Activated naive CD4-positive, alpha-beta T cell treated with anti-CD3 and anti-CD28 coated beads, Interleukin-2, amount 50 U/mL, for 24 hours (primary cell): ENCODE data around the gene APAF1.
"Not testable (repeated sequence)": the region's sequence is repeated elsewhere in the genome, so short reads cannot be mapped to it uniquely, and the experiment has no call there.

Experiments used
- H3K27ac Mint-ChIP-seq: one replicate; pipeline ENCODE4 v1.8.0; 2021; ENCODE audit warnings: mild to moderate bottlenecking, mixed read lengths
- H3K27me3 Mint-ChIP-seq: one replicate; pipeline ENCODE4 v1.8.0; 2021; ENCODE audit warnings: mixed read lengths
- H3K36me3 Mint-ChIP-seq: one replicate; pipeline ENCODE4 v1.8.0; 2021; ENCODE audit warnings: mixed read lengths
- H3K4me1 Mint-ChIP-seq: one replicate; pipeline ENCODE4 v1.8.0; 2021; ENCODE audit warnings: mixed read lengths
- H3K4me3 Mint-ChIP-seq: one replicate; pipeline ENCODE4 v1.8.0; 2021; ENCODE audit warnings: mild to moderate bottlenecking, mixed read lengths
- H3K9me3 Mint-ChIP-seq: one replicate; pipeline ENCODE4 v1.8.0; 2021; ENCODE audit warnings: mixed read lengths

The APAF1 gene, protein sequence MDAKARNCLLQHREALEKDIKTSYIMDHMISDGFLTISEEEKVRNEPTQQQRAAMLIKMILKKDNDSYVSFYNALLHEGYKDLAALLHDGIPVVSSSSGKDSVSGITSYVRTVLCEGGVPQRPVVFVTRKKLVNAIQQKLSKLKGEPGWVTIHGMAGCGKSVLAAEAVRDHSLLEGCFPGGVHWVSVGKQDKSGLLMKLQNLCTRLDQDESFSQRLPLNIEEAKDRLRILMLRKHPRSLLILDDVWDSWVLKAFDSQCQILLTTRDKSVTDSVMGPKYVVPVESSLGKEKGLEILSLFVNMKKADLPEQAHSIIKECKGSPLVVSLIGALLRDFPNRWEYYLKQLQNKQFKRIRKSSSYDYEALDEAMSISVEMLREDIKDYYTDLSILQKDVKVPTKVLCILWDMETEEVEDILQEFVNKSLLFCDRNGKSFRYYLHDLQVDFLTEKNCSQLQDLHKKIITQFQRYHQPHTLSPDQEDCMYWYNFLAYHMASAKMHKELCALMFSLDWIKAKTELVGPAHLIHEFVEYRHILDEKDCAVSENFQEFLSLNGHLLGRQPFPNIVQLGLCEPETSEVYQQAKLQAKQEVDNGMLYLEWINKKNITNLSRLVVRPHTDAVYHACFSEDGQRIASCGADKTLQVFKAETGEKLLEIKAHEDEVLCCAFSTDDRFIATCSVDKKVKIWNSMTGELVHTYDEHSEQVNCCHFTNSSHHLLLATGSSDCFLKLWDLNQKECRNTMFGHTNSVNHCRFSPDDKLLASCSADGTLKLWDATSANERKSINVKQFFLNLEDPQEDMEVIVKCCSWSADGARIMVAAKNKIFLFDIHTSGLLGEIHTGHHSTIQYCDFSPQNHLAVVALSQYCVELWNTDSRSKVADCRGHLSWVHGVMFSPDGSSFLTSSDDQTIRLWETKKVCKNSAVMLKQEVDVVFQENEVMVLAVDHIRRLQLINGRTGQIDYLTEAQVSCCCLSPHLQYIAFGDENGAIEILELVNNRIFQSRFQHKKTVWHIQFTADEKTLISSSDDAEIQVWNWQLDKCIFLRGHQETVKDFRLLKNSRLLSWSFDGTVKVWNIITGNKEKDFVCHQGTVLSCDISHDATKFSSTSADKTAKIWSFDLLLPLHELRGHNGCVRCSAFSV (N-terminal part only)

DNA sequence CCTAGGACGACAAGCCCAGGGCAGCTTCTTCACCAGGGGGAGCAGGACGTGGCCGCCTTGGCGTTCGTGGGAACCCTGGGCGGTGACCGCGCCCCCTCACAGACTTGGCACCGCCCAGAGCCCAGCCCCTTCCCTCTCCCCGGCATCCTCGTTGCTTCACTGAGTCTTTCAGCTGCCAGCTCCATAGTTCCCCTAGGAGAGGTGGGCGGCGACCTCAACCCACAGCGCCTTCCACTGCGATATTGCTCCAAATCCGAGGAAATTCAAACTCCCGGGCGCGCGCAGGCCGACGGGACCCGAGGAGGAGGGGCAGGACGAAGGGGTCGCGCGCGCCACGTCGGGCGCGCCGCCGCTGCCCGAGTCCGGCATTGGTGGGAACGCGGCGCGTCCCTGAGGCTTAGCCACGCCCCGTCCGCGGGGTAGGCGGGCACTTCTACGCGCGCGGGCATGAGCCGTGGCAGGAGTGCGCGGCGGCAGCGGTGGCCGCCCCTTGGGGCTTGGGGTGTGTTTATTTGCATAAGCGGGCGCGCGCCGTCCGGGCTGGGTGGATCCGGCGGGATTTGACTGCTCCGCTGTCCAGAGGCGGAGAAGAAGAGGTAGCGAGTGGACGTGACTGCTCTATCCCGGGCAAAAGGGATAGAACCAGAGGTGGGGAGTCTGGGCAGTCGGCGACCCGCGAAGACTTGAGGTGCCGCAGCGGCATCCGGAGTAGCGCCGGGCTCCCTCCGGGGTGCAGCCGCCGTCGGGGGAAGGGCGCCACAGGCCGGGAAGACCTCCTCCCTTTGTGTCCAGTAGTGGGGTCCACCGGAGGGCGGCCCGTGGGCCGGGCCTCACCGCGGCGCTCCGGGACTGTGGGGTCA is at the start of gene APAF1, which contains the start of gene IKBIP:
Gene APAF1, plus strand, starts transcription at position 579 of the 860 bp plus-strand sequence. CDS start 3,070 bp downstream, outside the sequence.
Gene IKBIP, minus strand, starts transcription at position 77 of the 860 bp plus-strand sequence. CDS start 87 bp downstream, outside the sequence.
- H3K27me3 Mint-ChIP-seq: no peaks in the 10 kb centered on the region
- H3K9me3 Mint-ChIP-seq: no peaks in the 10 kb centered on the region
- H3K4me3 Mint-ChIP-seq: peak within 1 kb of the TSS; percentile 97
- peak within 1 kb of the TSS; percentile 90 for H3K27ac Mint-ChIP-seq
- H3K4me1 Mint-ChIP-seq: peaks cover 31% of the 10 kb centered on the region
- peaks cover 6% of the 10 kb centered on the region for H3K36me3 Mint-ChIP-seq

DNA sequence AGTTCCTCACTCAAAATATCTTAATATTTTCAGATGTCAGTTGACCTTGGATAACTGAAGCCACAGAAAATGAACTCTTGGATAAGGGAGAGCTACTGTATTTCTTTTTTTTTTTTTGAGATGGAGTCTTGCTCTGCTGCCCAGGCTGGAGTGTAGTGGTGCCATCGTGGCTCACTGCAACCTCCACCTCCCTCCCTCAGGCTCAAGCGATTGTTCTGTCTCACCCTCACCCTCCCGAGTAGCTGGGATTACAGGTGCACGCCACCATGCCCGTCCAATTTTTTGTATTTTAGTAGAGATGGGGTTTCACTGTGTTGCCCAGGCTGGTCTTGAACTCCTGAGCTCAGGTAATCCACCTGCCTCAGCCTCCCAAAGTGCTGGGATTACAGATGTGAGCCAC is 47.8 kb upstream of the APAF1 start:
- H3K27ac Mint-ChIP-seq, H3K9me3 Mint-ChIP-seq, H3K27me3 Mint-ChIP-seq: not testable (repeated sequence)
- Mint-ChIP-seq H3K36me3 (peaks cover 17% of the 10 kb centered on the region), H3K4me1 (peaks cover 34% of the 10 kb centered on the region), H3K4me3 (peak overlapping the region; percentile 70)

DNA sequence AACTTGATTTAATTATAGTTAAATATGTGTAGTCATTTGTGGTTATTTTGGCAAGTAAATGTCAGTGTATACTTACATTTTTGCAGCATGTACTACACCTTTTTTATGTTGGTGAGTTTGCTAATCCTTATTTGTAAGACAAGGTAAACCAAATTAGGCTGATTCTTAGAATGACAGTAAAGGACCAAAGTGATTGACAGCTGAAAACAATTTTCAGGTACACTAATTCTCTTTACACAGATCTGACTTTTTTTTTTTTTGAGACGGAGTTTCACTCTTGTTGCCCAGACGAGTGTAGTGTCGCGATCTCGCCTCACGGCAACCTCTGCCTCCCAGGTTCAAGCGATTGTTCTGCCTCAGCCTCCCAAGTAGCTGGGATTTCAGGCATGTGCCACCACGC is 43.2 kb upstream of the APAF1 start:
- Mint-ChIP-seq H3K4me3 (no peak overlapping the region), H3K27me3 (no peaks in the 10 kb centered on the region), H3K27ac (no peak overlapping the region), H3K36me3 (peaks cover 12% of the 10 kb centered on the region), H3K4me1 (peaks cover 11% of the 10 kb centered on the region), H3K9me3 (no peaks in the 10 kb centered on the region)

DNA sequence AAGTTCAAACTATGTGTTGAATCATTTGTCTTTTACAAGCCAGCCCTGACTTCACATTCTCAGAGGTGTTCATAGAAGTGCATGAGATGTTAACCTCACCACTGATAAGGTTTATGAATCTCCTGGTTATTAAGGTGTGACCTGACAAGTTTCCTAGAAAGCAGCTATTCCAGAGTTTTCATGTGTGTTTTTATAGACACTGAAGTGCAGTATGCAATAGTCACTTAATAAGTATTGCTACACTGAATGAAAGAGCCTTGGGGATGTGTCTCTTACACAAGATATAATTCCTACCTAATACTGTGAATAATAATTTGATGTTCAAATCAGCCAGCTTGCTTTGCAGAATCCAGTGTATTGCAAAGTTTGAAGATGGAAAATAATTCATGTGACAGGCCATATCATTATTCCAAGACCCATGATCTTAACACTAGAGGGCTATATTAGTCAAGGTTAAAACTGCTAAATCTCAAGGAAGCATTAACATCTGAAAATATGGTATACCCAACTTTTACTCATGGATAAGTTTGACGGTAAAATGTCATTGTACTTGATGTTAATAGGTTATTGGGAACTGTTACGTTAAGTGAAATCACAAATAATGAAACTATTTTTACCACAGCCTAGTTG is 38.6 kb upstream of the APAF1 start:
- Mint-ChIP-seq H3K4me3 (peak overlapping the region; percentile 59), H3K27ac (no peak overlapping the region), H3K27me3 (no peaks in the 10 kb centered on the region), H3K9me3 (no peaks in the 10 kb centered on the region), H3K4me1 (peaks cover 8% of the 10 kb centered on the region), H3K36me3 (peaks cover 8% of the 10 kb centered on the region)

DNA sequence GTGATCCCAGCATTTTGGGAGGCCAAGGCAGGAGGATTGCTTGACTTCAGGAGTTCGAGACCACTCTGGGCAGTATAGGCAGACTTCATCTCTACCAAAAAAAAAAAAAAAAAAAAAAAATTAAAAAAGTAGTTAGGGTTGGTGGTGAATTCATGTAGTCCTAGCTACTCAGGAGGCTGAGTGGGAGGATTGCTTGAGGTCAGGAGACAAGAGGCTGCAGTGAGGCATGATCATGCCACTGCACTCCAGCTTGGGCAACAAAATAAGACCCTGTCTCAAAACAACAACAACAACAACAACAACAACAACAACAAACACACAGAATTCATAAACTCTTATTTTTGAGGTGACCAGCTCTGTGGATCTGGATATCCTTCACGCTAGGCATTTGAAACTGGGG is 34.5 kb upstream of the APAF1 start:
- Mint-ChIP-seq H3K4me1 (peaks cover 17% of the 10 kb centered on the region), H3K27ac (no peak overlapping the region), H3K9me3 (no peaks in the 10 kb centered on the region), H3K27me3 (no peaks in the 10 kb centered on the region), H3K36me3 (no peaks in the 10 kb centered on the region), H3K4me3 (no peak overlapping the region)

DNA sequence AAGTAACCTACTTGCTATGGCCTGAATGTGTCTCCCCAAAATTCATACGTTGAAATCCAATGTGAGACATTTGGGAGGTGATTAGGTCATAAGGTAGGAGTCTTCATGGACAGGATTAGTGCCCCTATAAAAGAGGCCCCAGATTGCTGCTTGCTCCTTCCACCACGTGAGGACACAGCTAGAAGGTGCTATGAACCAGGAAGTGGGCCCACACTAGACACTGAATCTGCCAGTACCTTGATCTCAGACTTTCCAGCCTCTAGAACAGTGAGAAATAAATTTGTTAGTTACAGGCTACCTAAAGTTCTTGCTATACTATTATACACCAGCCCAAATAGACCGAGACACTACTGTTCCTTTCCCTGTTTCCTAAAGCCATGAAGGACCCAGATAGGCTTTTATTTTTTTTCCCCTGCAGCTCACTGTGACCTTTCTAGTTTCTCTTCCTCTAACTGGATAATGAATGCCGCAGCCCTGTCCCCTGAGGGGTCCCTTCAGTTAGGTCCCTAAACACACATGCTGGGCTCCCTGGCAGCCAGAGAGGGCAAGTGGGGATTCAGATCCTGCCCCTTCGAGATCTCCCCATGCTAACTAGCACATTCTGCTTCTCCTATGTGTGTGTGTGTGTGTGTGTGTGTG is 32.3 kb upstream of the APAF1 start:
- Mint-ChIP-seq H3K4me3 (no peak overlapping the region), H3K9me3 (no peaks in the 10 kb centered on the region), H3K27ac (peak overlapping the region; percentile 71), H3K36me3 (no peaks in the 10 kb centered on the region), H3K4me1 (peaks cover 9% of the 10 kb centered on the region), H3K27me3 (no peaks in the 10 kb centered on the region)

DNA sequence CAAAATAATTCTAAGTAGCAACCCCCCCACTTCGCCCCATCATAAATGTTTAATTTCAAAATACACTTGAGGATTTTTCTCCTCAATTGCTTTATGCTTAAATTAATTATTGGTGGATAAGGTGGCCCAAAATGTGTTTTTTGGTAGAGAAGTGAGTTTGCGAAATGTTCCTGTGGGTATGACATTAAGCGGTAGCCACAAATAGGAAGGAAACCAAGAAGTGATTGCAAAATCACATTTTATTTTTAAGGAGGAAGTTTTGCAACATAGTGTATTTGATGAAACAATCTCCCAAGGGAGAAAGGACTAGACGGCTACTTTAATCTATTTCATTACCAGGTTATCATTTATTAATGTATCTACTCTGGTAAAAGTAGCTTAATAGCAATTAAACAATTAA is 26.1 kb upstream of the APAF1 start:
- Mint-ChIP-seq H3K36me3 (no peaks in the 10 kb centered on the region), H3K9me3 (no peaks in the 10 kb centered on the region), H3K27ac (no peak overlapping the region), H3K4me3 (no peak overlapping the region), H3K4me1 (no peaks in the 10 kb centered on the region), H3K27me3 (no peaks in the 10 kb centered on the region)

DNA sequence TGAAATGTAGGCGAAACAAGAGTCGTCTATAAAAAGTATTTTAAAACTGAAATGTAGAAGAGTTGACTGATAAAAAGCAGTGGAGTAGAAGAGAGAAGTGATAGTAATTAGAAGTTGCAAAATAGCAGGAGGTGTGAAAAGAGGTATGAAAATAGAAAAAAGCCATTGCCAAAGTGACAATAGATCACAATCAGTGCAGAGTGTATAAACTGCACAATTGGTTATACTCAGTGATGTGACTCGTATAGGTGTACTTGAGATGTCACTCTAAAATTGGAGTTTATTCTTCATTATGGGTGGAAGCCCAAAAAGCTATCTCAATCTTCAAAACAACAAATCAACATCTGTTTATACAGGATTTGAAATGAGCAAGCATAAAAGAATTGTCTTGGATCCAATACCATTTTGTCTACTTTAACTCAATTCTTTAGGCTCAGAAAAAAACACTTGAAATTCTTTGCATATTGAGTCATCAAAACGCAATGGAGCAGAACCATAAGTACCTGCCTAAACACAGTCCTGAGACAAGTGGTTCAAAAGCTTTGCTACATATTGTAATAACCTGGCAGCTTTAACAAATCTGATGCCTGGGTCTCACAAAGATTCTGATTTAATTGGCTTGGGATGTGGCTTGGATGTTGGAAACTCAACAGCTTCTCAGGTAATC is 9.3 kb upstream of the APAF1 start:
- H3K27me3 Mint-ChIP-seq: no peaks in the 10 kb centered on the region
- peaks cover 4% of the 10 kb centered on the region for H3K36me3 Mint-ChIP-seq
- no peaks in the 10 kb centered on the region for H3K4me1 Mint-ChIP-seq
- H3K27ac Mint-ChIP-seq: no peak overlapping the region
- H3K9me3 Mint-ChIP-seq: no peaks in the 10 kb centered on the region
- H3K4me3 Mint-ChIP-seq: no peak overlapping the region

DNA sequence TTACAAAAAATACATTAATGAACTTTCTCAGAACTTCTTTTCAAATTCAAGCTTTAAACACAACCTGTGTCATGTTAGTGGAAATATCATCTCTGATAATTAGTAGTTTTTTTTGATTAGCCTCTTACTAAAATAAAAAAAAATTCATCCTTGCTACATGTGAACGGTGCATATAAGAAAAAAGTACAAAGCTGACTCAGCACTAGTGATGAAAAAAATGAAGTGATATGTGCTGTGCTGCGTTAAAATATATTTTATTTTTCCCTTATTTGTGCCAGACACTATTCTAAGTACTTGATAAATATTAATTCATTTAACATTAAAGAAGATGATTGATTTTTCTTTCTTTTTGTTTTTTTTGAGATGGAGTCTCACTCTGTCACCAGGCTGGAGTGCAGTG is 8.0 kb upstream of the APAF1 start:
- no peak overlapping the region for H3K4me3 Mint-ChIP-seq
- H3K27me3 Mint-ChIP-seq: no peaks in the 10 kb centered on the region
- no peak overlapping the region for H3K27ac Mint-ChIP-seq
- peaks cover 4% of the 10 kb centered on the region for H3K36me3 Mint-ChIP-seq
- no peaks in the 10 kb centered on the region for H3K9me3 Mint-ChIP-seq
- no peaks in the 10 kb centered on the region for H3K4me1 Mint-ChIP-seq

DNA sequence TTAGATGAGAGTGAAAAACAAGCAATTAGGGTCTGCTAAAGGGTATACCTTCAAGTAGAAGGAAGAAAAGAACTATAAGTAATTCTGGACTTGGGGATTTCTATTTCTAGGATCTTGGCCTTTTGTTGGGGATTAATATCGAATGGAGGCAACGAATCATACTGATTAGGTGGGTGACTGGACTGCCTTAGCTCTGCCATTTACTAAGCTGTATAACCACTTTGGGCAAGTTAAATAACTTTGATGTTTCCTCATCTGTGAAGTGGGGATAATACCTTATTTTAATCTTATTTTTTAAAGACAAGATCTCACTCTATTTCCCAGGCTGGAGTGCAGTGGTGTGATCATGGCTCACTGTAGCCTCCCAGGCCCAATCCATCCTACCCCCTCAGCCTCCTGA is 7.1 kb upstream of the APAF1 start:
- peaks cover 4% of the 10 kb centered on the region for H3K36me3 Mint-ChIP-seq
- no peak overlapping the region for H3K27ac Mint-ChIP-seq
- no peaks in the 10 kb centered on the region for H3K4me1 Mint-ChIP-seq
- H3K4me3 Mint-ChIP-seq: no peak overlapping the region
- H3K9me3 Mint-ChIP-seq: no peaks in the 10 kb centered on the region
- H3K27me3 Mint-ChIP-seq: no peaks in the 10 kb centered on the region

DNA sequence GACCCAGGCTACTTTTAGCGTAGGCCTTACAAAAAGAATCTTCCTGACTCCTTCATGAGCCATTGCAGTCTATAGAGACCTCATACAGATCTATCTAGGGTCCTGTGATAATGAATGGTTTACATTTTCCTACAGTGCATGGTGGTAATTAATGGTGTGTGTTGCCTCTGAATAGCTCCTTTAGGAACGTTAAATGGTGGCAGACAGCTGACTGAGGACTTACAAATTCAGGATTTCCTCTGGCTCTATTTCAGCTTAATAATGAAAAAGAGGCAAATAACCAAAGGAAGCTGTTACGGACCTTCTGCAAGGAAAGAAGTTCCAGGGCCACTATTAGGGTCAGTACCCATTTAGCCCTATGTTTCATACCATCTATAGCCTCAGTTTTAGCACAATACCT is 5.6 kb upstream of the APAF1 start:
- peaks cover 5% of the 10 kb centered on the region for H3K4me1 Mint-ChIP-seq
- no peaks in the 10 kb centered on the region for H3K9me3 Mint-ChIP-seq
- no peak overlapping the region for H3K4me3 Mint-ChIP-seq
- no peak overlapping the region for H3K27ac Mint-ChIP-seq
- H3K36me3 Mint-ChIP-seq: no peaks in the 10 kb centered on the region
- no peaks in the 10 kb centered on the region for H3K27me3 Mint-ChIP-seq

DNA sequence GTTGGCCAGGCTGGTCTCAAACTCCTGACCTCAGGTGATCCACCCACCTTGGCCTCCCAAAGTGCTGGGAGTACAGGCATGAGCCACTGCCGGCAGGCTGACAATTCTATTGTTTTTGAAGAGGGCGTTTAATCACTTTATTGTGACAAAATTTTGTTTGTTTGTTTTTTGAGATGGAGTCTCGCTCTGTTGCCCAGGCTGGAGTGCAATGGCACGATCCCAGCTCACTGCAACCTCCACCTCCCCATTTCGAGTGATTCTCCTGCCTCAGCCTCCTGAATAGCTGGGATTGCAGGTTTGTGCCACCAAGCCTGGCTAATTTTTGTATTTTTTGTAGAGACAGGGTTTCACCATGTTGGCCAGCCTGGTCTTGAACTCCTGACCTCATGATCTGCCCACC is 2.3 kb upstream of the APAF1 start:
- Mint-ChIP-seq H3K4me1 (peaks cover 19% of the 10 kb centered on the region), H3K4me3 (peak overlapping the region; percentile 97)
- H3K9me3 Mint-ChIP-seq, H3K27ac Mint-ChIP-seq, H3K36me3 Mint-ChIP-seq, H3K27me3 Mint-ChIP-seq: not testable (repeated sequence)

DNA sequence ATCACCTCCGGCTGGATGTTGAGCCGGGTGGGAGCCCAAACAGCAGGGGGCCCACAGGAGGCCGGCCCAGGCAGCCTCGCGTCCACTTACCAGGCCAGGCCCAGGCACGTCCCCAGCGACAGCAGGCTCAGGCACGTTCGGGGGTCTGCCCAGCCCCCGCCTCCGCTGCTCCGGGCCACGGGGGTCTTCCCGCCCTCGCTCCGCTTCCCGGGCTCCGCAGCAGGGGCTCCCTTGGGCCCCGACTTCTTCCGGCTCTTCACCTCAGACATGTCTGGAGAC is 718 bp upstream of the APAF1 start:
- H3K9me3 Mint-ChIP-seq: no peaks in the 10 kb centered on the region
- H3K27ac Mint-ChIP-seq: peak overlapping the region; percentile 90
- H3K27me3 Mint-ChIP-seq: no peaks in the 10 kb centered on the region
- H3K4me3 Mint-ChIP-seq: peak overlapping the region; percentile 97
- H3K4me1 Mint-ChIP-seq: peaks cover 27% of the 10 kb centered on the region
- peaks cover 3% of the 10 kb centered on the region for H3K36me3 Mint-ChIP-seq

DNA sequence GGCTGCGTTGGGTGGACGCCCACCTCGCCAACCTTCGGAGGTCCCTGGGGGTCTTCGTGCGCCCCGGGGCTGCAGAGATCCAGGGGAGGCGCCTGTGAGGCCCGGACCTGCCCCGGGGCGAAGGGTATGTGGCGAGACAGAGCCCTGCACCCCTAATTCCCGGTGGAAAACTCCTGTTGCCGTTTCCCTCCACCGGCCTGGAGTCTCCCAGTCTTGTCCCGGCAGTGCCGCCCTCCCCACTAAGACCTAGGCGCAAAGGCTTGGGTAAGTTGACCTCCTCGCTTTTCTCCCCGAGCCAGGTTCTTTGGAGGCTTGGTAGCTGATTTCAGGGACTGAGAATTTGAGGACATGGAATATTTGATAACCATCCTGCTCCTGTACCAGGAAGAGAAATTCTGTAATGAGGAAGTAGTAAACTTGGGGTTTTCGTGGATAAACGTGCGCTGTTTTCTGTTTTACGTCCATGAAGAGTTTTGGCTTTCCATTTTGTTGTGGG is 530 bp downstream of the APAF1 start:
- no peaks in the 10 kb centered on the region for H3K9me3 Mint-ChIP-seq
- H3K4me3 Mint-ChIP-seq: peak overlapping the region; percentile 97
- H3K27ac Mint-ChIP-seq: peak overlapping the region; percentile 11
- H3K27me3 Mint-ChIP-seq: no peaks in the 10 kb centered on the region
- H3K36me3 Mint-ChIP-seq: peaks cover 6% of the 10 kb centered on the region
- H3K4me1 Mint-ChIP-seq: peaks cover 31% of the 10 kb centered on the region
